H9 (cell line): ENCODE measurements around the gene RAD1. TPM values are rescaled to one million over a fixed set of nuclear protein-coding genes. Genes with fewer than 3 reads are reported as not detected.

Experiments used
- DNase-seq: peaks from one replicate; pipeline ENCODE4 v3.0.0-alpha.2; 2017
- H2AFZ ChIP-seq: one replicate; pipeline ENCODE4 v1.6.1; 2013; ENCODE audit warnings: mild to moderate bottlenecking, low read length, control low read depth, moderate library complexity
- H2AK5ac ChIP-seq: 2 replicates; pipeline ENCODE4 v1.6.1; 2013; ENCODE audit warnings: low read length, control low read depth, mixed read lengths; ENCODE audit not compliant: insufficient read length
- H2BK120ac ChIP-seq: one replicate; pipeline ENCODE4 v1.6.1; 2013; ENCODE audit warnings: low read depth, mild to moderate bottlenecking, low read length, control low read depth, inconsistent platforms; ENCODE audit not compliant: poor library complexity, severe bottlenecking
- H2BK12ac ChIP-seq: 2 replicates; pipeline ENCODE4 v1.6.1; 2013; ENCODE audit warnings: low read length, control low read depth, mixed read lengths, low read depth; ENCODE audit not compliant: insufficient read length
- H2BK15ac ChIP-seq: 2 replicates; pipeline ENCODE4 v1.6.1; 2013; ENCODE audit warnings: low read depth, low read length, control low read depth
- H2BK20ac ChIP-seq: one replicate; pipeline ENCODE4 v1.6.1; 2013; ENCODE audit warnings: low read depth, mild to moderate bottlenecking, low read length, control low read depth, inconsistent platforms; ENCODE audit not compliant: poor library complexity, severe bottlenecking
- H2BK5ac ChIP-seq: 2 replicates; pipeline ENCODE4 v1.6.1; 2013; ENCODE audit warnings: low read length, control low read depth, mixed read lengths; ENCODE audit not compliant: insufficient read length
- H3K14ac ChIP-seq: 2 replicates; pipeline ENCODE4 v1.6.1; 2013; ENCODE audit warnings: low read length, control low read depth; ENCODE audit not compliant: insufficient read depth
- H3K18ac ChIP-seq: 2 replicates; pipeline ENCODE4 v1.6.1; 2013; ENCODE audit warnings: low read depth, mild to moderate bottlenecking, mixed read lengths, low read length, control low read depth; ENCODE audit not compliant: insufficient read length
- H3K23ac ChIP-seq: 2 replicates; pipeline ENCODE4 v1.6.1; 2013; ENCODE audit warnings: low read length, control low read depth, mixed read lengths, low read depth; ENCODE audit not compliant: insufficient read length
- H3K23me2 ChIP-seq: 2 replicates; pipeline ENCODE4 v1.6.1; 2013; ENCODE audit warnings: low read depth, mild to moderate bottlenecking, mixed read lengths, low read length, control low read depth; ENCODE audit not compliant: insufficient read length, poor library complexity, severe bottlenecking
- H3K27ac ChIP-seq: 2 replicates; pipeline ENCODE4 v1.5.1; 2013; ENCODE audit warnings: low read length, control low read depth, mixed read lengths, low read depth; ENCODE audit not compliant: insufficient read length
- H3K27me3 ChIP-seq: 2 replicates; pipeline ENCODE4 v1.6.1; 2013; ENCODE audit warnings: low read length, control low read depth, inconsistent platforms; ENCODE audit not compliant: insufficient read depth
- H3K4ac ChIP-seq: 2 replicates; pipeline ENCODE4 v1.6.1; 2013; ENCODE audit warnings: low read depth, mild to moderate bottlenecking, control low read depth, inconsistent platforms, low read length, moderate library complexity
- H3K4me1 ChIP-seq: 2 replicates; pipeline ENCODE4 v1.6.1; 2013; ENCODE audit warnings: low read length, control low read depth, inconsistent platforms; ENCODE audit not compliant: insufficient read depth
- H3K4me2 ChIP-seq: 2 replicates; pipeline ENCODE4 v1.6.1; 2013; ENCODE audit warnings: low read length, control low read depth, mixed read lengths; ENCODE audit not compliant: insufficient read length, insufficient read depth
- H3K56ac ChIP-seq: 2 replicates; pipeline ENCODE4 v1.6.1; 2013; ENCODE audit warnings: low read depth, mild to moderate bottlenecking, mixed read lengths, low read length, control low read depth; ENCODE audit not compliant: insufficient read length
- H3K79me1 ChIP-seq: 2 replicates; pipeline ENCODE4 v1.6.1; 2013; ENCODE audit warnings: low read depth, mild to moderate bottlenecking, moderate library complexity, low read length, control low read depth, inconsistent platforms; ENCODE audit not compliant: insufficient read depth, poor library complexity, severe bottlenecking
- H3K79me2 ChIP-seq: 2 replicates; pipeline ENCODE4 v1.6.1; 2013; ENCODE audit warnings: low read length, control low read depth, inconsistent platforms; ENCODE audit not compliant: insufficient read depth
- H3K9ac ChIP-seq: 2 replicates; pipeline ENCODE4 v1.6.1; 2013; ENCODE audit warnings: low read length, control low read depth, mixed read lengths; ENCODE audit not compliant: insufficient read length; ENCODE audit errors: extremely low read depth
- H3K9me3 ChIP-seq: one replicate; pipeline ENCODE4 v1.6.1; 2013; ENCODE audit warnings: low read depth, low read length, inconsistent platforms; ENCODE audit not compliant: control insufficient read depth
- H3T11ph ChIP-seq: one replicate; pipeline ENCODE4 v1.6.1; 2013; ENCODE audit warnings: mild to moderate bottlenecking, low read length, control low read depth, inconsistent platforms
- H4K20me1 ChIP-seq: one replicate; pipeline ENCODE4 v1.6.1; 2013; ENCODE audit not compliant: control insufficient read depth, insufficient read length, insufficient read depth
- H4K5ac ChIP-seq: 2 replicates; pipeline ENCODE4 v1.6.1; 2013; ENCODE audit warnings: low read depth, mild to moderate bottlenecking, mixed read lengths, low read length, control low read depth; ENCODE audit not compliant: insufficient read length
- H4K8ac ChIP-seq: replicated peaks from 2 replicates; pipeline ENCODE4 v1.6.1; 2013; ENCODE audit warnings: low read length, control low read depth, mixed read lengths, low read depth; ENCODE audit not compliant: insufficient read length
- H4K91ac ChIP-seq: 2 replicates; pipeline ENCODE4 v1.6.1; 2013; ENCODE audit warnings: low read depth, mild to moderate bottlenecking, moderate library complexity, mixed read lengths, low read length, control low read depth; ENCODE audit not compliant: insufficient read length
- H3K27ac Mint-ChIP-seq, 3 experiments: 2 replicates in 2 of 3; 3 replicates in 1 of 3; pipeline ENCODE4 v1.8.0; 2020 to 2021; ENCODE audit warnings: mixed read lengths in 3 of 3, mild to moderate bottlenecking in 1 of 3, moderate library complexity in 1 of 3
- H3K27me3 Mint-ChIP-seq: 2 replicates; pipeline ENCODE4 v1.8.0; 2021; ENCODE audit warnings: low read depth, mild to moderate bottlenecking, moderate library complexity, mixed read lengths
- H3K36me3 Mint-ChIP-seq, 3 experiments: 2 replicates in 2 of 3; 3 replicates in 1 of 3; pipeline ENCODE4 v1.8.0; 2020 to 2021; ENCODE audit warnings: low read depth in 3 of 3, mixed read lengths in 3 of 3; ENCODE audit not compliant: insufficient read depth in 1 of 3
- H3K4me1 Mint-ChIP-seq, 2 experiments: 2 replicates each; pipeline ENCODE4 v1.8.0; 2020; ENCODE audit warnings: mixed read lengths in 2 of 2
- H3K4me3 Mint-ChIP-seq, 2 experiments: 2 replicates in 1 of 2; 3 replicates in 1 of 2; pipeline ENCODE4 v1.8.0; 2020 to 2021; ENCODE audit warnings: mild to moderate bottlenecking in 2 of 2, mixed read lengths in 2 of 2, moderate library complexity in 1 of 2
- H3K9me3 Mint-ChIP-seq, 2 experiments: 2 replicates in 1 of 2; 3 replicates in 1 of 2; pipeline ENCODE4 v1.8.0; 2020; ENCODE audit warnings: mild to moderate bottlenecking in 2 of 2, mixed read lengths in 2 of 2, moderate library complexity in 1 of 2
- WGBS: extraction: QIAGEN DNeasy Blood & Tissue Kit; methylation state at CpG from one replicate; pipeline ENCODE4 v1.1.7; 2013; ENCODE audit warnings: missing lambda C conversion rate, low lambda C conversion rate, mixed read lengths; ENCODE audit not compliant: insufficient read length; ENCODE audit errors: extremely low coverage; 5-methylcytosine and 5-hydroxymethylcytosine counted together
- total RNA-seq: library from RNA; stranded (reverse); gene quantifications from 2 replicates; pipeline ENCODE4 v1.2.1, GENCODE V29; 2021
- TF ChIP-seq, protein P1 (sequence below): fragments of 200-600 bp; sonication (generic); conservative IDR thresholded peaks from 3 replicates; pipeline ENCODE4 v1.8.0; 2021; ENCODE audit warnings: antibody characterized with exemption, mild to moderate bottlenecking

Gene RAD1
- total RNA-seq, 1 experiment from 2014 or later: 39.5 TPM

DNA sequence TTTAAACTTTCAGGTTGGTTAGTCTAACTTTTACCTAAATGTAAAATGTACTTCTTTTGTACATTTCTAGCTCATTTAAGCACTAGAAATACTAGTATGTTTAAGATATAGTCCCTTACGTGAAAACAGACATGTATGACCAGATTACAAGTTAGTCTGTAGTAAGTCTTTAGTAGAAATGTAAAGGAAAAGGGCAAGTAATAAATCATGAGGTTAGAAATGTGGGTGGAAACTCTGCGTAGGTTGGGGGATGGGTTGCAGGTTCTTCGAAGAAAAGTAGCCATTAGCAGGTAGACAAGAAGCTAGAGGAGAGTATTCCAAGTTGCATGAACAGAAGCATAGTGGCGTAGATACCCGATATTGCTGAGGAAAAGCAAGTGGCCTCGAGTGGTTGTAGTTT lies 22.9 kb downstream of the RAD1 start:
- no peak overlapping the region for H3K4me2 ChIP-seq
- no peak overlapping the region for H4K5ac ChIP-seq
- WGBS: no CpG with 5 or more reads among the region's 6 CpGs
- no peak overlapping the region for H3K18ac ChIP-seq
- H2BK5ac ChIP-seq: no peak overlapping the region
- H3K36me3 Mint-ChIP-seq: peaks cover 0 to 4% (median 0%) of the 10 kb centered on the region in 3 experiments; a peak in 2 of 7 replicates
- no peaks in the 10 kb centered on the region for H3K79me1 ChIP-seq
- H3T11ph ChIP-seq: no peak overlapping the region
- no peak overlapping the region for H4K91ac ChIP-seq
- H3K4me1 ChIP-seq: no peaks in the 10 kb centered on the region
- no peak overlapping the region for H3K9ac ChIP-seq
- no peaks in the 10 kb centered on the region for H3K9me3 Mint-ChIP-seq
- no peaks in the 10 kb centered on the region for H3K27me3 ChIP-seq
- no peak overlapping the region for H3K14ac ChIP-seq
- H3K4ac ChIP-seq: no peak overlapping the region
- H2BK12ac ChIP-seq: no peak overlapping the region
- H3K23me2 ChIP-seq: no peaks in the 10 kb centered on the region
- no peak overlapping the region for H2BK15ac ChIP-seq
- H3K4me3 Mint-ChIP-seq: no peak overlapping the region
- no peak for DNase-seq
- H2BK120ac ChIP-seq: no peak overlapping the region
- H3K9me3 ChIP-seq: no peaks in the 10 kb centered on the region
- no peak overlapping the region for H2AFZ ChIP-seq
- no peak overlapping the region for H2BK20ac ChIP-seq
- no peak overlapping the region for H3K27ac ChIP-seq
- H2AK5ac ChIP-seq: no peak overlapping the region
- TF ChIP-seq, protein P1, sequence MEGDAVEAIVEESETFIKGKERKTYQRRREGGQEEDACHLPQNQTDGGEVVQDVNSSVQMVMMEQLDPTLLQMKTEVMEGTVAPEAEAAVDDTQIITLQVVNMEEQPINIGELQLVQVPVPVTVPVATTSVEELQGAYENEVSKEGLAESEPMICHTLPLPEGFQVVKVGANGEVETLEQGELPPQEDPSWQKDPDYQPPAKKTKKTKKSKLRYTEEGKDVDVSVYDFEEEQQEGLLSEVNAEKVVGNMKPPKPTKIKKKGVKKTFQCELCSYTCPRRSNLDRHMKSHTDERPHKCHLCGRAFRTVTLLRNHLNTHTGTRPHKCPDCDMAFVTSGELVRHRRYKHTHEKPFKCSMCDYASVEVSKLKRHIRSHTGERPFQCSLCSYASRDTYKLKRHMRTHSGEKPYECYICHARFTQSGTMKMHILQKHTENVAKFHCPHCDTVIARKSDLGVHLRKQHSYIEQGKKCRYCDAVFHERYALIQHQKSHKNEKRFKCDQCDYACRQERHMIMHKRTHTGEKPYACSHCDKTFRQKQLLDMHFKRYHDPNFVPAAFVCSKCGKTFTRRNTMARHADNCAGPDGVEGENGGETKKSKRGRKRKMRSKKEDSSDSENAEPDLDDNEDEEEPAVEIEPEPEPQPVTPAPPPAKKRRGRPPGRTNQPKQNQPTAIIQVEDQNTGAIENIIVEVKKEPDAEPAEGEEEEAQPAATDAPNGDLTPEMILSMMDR: no peak
- no peak overlapping the region for H4K8ac ChIP-seq
- H4K20me1 ChIP-seq: no peaks in the 10 kb centered on the region
- H3K23ac ChIP-seq: no peak overlapping the region
- H3K79me2 ChIP-seq: no peaks in the 10 kb centered on the region
- H3K4me1 Mint-ChIP-seq: peaks cover 2 to 3% of the 10 kb centered on the region in 2 experiments; a peak in 3 of 4 replicates
- H3K27me3 Mint-ChIP-seq: no peaks in the 10 kb centered on the region; the same call in 1 of the 2 replicates
- no peak overlapping the region for H3K56ac ChIP-seq
- H3K27ac Mint-ChIP-seq: no peak overlapping the region
